Gastroesophageal sphincter (tissue), 4 donors: ENCODE results near the gene NPFFR1. TPM values are rescaled to one million over a fixed set of nuclear protein-coding genes. Genes with fewer than 3 reads are reported as not detected.

Experiments used
- ATAC-seq: fragments of 150-250 bp; one replicate; pipeline ENCODE4 v1.9.1; 2016; ENCODE audit warnings: mild to moderate bottlenecking, moderate library complexity
- H3K27ac ChIP-seq, 4 donors: fragments of 200-600 bp; sonication (generic) in 3 of 4; 1 replicate in 3 of 4; 2 replicates in 1 of 4; pipeline ENCODE4 v1.5.1; 2016 to 2019
- H3K27me3 ChIP-seq: fragments of 200-600 bp; sonication (generic); one replicate; pipeline ENCODE4 v1.5.1; 2019
- H3K36me3 ChIP-seq, 2 donors: fragments of 200-600 bp; sonication (generic); one replicate each; pipeline ENCODE4 v1.5.1; 2019; ENCODE audit warnings: control low read depth in 1 of 2
- H3K4me1 ChIP-seq, 3 donors: fragments of 200-600 bp; sonication (generic); 1 replicate in 2 of 3; 2 replicates in 1 of 3; pipeline ENCODE4 v1.5.1; 2016 to 2019; ENCODE audit warnings: control low read depth in 2 of 3
- H3K4me3 ChIP-seq, 2 donors: fragments of 200-600 bp; sonication (generic); one replicate each; pipeline ENCODE4 v1.5.1; 2019; ENCODE audit warnings: mild to moderate bottlenecking in 1 of 2, moderate library complexity in 1 of 2
- H3K9me3 ChIP-seq, 3 donors: fragments of 200-600 bp; sonication (generic); one replicate each; pipeline ENCODE4 v1.5.1; 2017 to 2019; ENCODE audit warnings: control low read depth in 2 of 3
- EP300 ChIP-seq: sonication (generic); formaldehyde crosslinking; IDR thresholded peaks from one replicate; pipeline ENCODE4 v1.6.1; 2017; ENCODE audit warnings: antibody characterized with exemption, mild to moderate bottlenecking
- POLR2A ChIP-seq, 2 donors: fragments of 450-650 bp; IDR thresholded peaks; one replicate each; pipeline ENCODE4 v1.6.1; 2017; ENCODE audit warnings: antibody characterized with exemption in 2 of 2, mild to moderate bottlenecking in 2 of 2, moderate library complexity in 1 of 2
- POLR2AphosphoS5 ChIP-seq: sonication (generic); formaldehyde crosslinking; IDR thresholded peaks from one replicate; pipeline ENCODE4 v1.6.1; 2017; ENCODE audit warnings: antibody characterized with exemption
- WGBS, 2 donors: methylation state at CpG; one replicate each; pipeline ENCODE4 v1.1.5; 2018; ENCODE audit warnings: low coverage in 1 of 2; 5-methylcytosine and 5-hydroxymethylcytosine counted together
- small RNA-seq, 4 donors: library from RNA; depleted of rRNA; stranded (forward); fragments of <200 nt; gene quantifications; one replicate each; pipeline ENCODE3, GENCODE V24; 2016
- total RNA-seq, 4 donors: library from RNA; depleted of rRNA; stranded (reverse); fragments of >200 nt; gene quantifications; one replicate each; pipeline ENCODE4 v1.1.0, GENCODE V29; 2016
- TF ChIP-seq, protein P1 (sequence below), 4 experiments: fragments of 200-600 bp in 2 of 4; fragments of 450-650 bp in 2 of 4; sonication (generic) in 1 of 4; IDR thresholded peaks; one replicate each; pipeline ENCODE4 v1.5.1; 2017 to 2019; ENCODE audit warnings: antibody characterized with exemption in 4 of 4, mild to moderate bottlenecking in 2 of 4, moderate library complexity in 2 of 4

The NPFFR1 gene
- total RNA-seq, 4 donors from 2014 or later = under 0.01 to 0.04 (median under 0.01) TPM; not detected in 1

DNA sequence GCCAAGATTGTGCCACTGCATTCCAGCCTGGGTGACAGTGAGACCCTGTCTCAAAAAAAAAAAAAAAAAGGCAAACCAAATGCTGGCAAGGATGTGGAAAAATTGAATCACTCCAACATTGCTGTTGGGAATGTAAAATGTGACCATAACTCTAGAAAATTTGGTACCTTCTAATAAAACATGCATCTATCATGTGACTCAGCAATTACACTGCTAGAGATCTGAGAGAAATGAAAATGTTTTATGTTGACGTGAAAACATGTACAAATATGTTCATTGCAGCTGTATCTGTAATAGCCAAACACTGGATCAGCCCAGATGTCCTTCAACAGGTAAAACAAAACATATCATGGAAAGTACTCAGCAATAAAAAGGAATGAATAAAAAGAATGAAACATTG is 82.7 kb downstream of the NPFFR1 start:
- no peak for TF ChIP-seq POLR2AphosphoS5
- TF ChIP-seq POLR2A (IDR thresholded peaks at IDR 0.05) = no peak
- TF ChIP-seq, protein P1, sequence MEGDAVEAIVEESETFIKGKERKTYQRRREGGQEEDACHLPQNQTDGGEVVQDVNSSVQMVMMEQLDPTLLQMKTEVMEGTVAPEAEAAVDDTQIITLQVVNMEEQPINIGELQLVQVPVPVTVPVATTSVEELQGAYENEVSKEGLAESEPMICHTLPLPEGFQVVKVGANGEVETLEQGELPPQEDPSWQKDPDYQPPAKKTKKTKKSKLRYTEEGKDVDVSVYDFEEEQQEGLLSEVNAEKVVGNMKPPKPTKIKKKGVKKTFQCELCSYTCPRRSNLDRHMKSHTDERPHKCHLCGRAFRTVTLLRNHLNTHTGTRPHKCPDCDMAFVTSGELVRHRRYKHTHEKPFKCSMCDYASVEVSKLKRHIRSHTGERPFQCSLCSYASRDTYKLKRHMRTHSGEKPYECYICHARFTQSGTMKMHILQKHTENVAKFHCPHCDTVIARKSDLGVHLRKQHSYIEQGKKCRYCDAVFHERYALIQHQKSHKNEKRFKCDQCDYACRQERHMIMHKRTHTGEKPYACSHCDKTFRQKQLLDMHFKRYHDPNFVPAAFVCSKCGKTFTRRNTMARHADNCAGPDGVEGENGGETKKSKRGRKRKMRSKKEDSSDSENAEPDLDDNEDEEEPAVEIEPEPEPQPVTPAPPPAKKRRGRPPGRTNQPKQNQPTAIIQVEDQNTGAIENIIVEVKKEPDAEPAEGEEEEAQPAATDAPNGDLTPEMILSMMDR (IDR thresholded peaks at IDR 0.05) = no peak
- no peak for TF ChIP-seq EP300
- peaks cover 0 to 82% of the 10 kb centered on the region in 2 donors for H3K36me3 ChIP-seq
- 86 to 90% methylated on average over 1 of the region's 1 CpG for WGBS, 2 donors

GRCh38 chr10:70198696-70199466 is 84.9 kb downstream of the NPFFR1 start:
- H3K4me1 ChIP-seq = no peaks in the 10 kb centered on the region
- H3K27ac ChIP-seq = no peak overlapping the region
- H3K4me3 ChIP-seq = no peak overlapping the region
- ATAC-seq = no peak
- WGBS, 2 donors = 95 to 100% methylated on average over 1 to 4 of the region's 5 CpGs
- H3K27me3 ChIP-seq = no peaks in the 10 kb centered on the region
- peaks cover 0 to 60% of the 10 kb centered on the region in 2 donors for H3K36me3 ChIP-seq
- H3K9me3 ChIP-seq = peaks cover 0 to 12% (median 0%) of the 10 kb centered on the region in 3 donors
- TF ChIP-seq POLR2A (IDR thresholded peaks at IDR 0.05) (no peak), POLR2AphosphoS5 (no peak)
- TF ChIP-seq, protein P1 (IDR thresholded peaks at IDR 0.05) = no peak

More for the DNA sequence above, 82.7 kb downstream of the NPFFR1 start:
- Histone ChIP-seq H3K27me3 (no peaks in the 10 kb centered on the region), H3K4me3 (no peak overlapping the region), H3K27ac (no peak overlapping the region), H3K9me3 (peaks cover 0 to 12% (median 0%) of the 10 kb centered on the region in 3 donors), H3K4me1 (no peaks in the 10 kb centered on the region)
- ATAC-seq = no peak

Small RNA genes lying within 50 kb of the gene (small RNA-seq; reads per million reads assigned to genes)
- gene RPS25P9 = 0 reads per million in 4 donors

Other genes starting within 250 kb of the NPFFR1 start
- 10 to 100 TPM in 3 of 4 donors, 1 to 10 TPM in 1; 8.2 to 22.9 (median 13.7) TPM for gene MACROH2A2, start 231.2 kb downstream of the NPFFR1 start, total RNA-seq
- gene AIFM2, start 151.2 kb downstream of the NPFFR1 start, total RNA-seq = 10 to 100 TPM; 11.8 to 23.3 (median 16.9) TPM
- gene TYSND1, start 137.3 kb downstream of the NPFFR1 start, total RNA-seq = 10 to 100 TPM in 3 of 4 donors, 1 to 10 TPM in 1; 6.9 to 13.4 (median 11.4) TPM
- gene SAR1A, start 113.5 kb downstream of the NPFFR1 start, total RNA-seq = 100 to 1,000 TPM in 1 of 4 donors, 10 to 100 TPM in 3; 86.0 to 122 (median 92.6) TPM
- gene PPA1, start 50.6 kb downstream of the NPFFR1 start, total RNA-seq = 10 to 100 TPM; 45.0 to 91.4 (median 78.6) TPM
- 10 to 100 TPM in 2 of 4 donors, 1 to 10 TPM in 2; 7.5 to 18.8 (median 10.1) TPM for gene LRRC20, start 98.6 kb upstream of the NPFFR1 start, total RNA-seq
- 10 to 100 TPM; 83.8 to 93.7 (median 90.6) TPM for gene EIF4EBP2, start 120.1 kb upstream of the NPFFR1 start, total RNA-seq
- gene NODAL, start 157.7 kb upstream of the NPFFR1 start, total RNA-seq = under 1 TPM in 1 of 4 donors, not detected in 3; 0.40 TPM
- gene PALD1, start 194.8 kb upstream of the NPFFR1 start, total RNA-seq = 10 to 100 TPM; 12.5 to 19.8 (median 14.7) TPM